HepG2 (cell line): ENCODE results near the gene ARHGEF10L. TPM values are rescaled to one million over a fixed set of nuclear protein-coding genes. Genes with fewer than 3 reads are reported as not detected.

Experiments
- ATAC-seq: fragments of 200-7000 bp; cut with Tn5 transposase; 3 replicates; pipeline ENCODE4 v1.9.1; 2020; ENCODE audit warnings: mild to moderate bottlenecking, moderate library complexity
- BruUV-seq: library from RNA; stranded (reverse); fragments of 400-500 nt; replicated peaks from 2 replicates; lab custom pipeline; 2021; lab: Mats Ljungman, UMichigan
- CTCF ChIA-PET: fragments of 300-600 bp; formaldehyde crosslinking; extraction: SDS; loops from one replicate; lab custom pipeline; 2021; ENCODE audit warnings: low total read pairs, inconsistent platforms, low intra/inter-chr PET ratio; lab: Yijun Ruan, JAX
- POLR2A ChIA-PET: fragments of 350-600 bp; sonication (Branson Sonifier 250); formaldehyde crosslinking; loops from one replicate; lab custom pipeline; 2020; ENCODE audit warnings: antibody characterized with exemption, inconsistent platforms; lab: Yijun Ruan, JAX
- DNase-seq: peaks from one replicate; pipeline ENCODE4 v3.0.0-alpha.2; 2015; ENCODE audit warnings: low spot score
- FAIRE-seq: peaks from 3 replicates; lab custom pipeline; 2011; peaks lifted over from hg19 to GRCh38; lab: Jason Lieb, UNC
- H2AFZ ChIP-seq: one replicate; pipeline ENCODE4 v1.6.1; 2011; ENCODE audit warnings: low read length, inconsistent platforms
- H3K27ac ChIP-seq: fragments of 300-600 bp; 3 replicates; pipeline ENCODE4 v1.8.0; 2011; ENCODE audit warnings: mixed run types, mild to moderate bottlenecking, mixed read lengths, low read length, inconsistent platforms; ENCODE audit not compliant: insufficient read depth; ENCODE audit errors: extremely low read length
- H3K27me3 ChIP-seq, 2 experiments: fragments of 200-600 bp in 1 of 2; 2 replicates in 1 of 2; 3 replicates in 1 of 2; pipeline versions ENCODE4 v1.6.0 to v1.8.0; 2011; ENCODE audit warnings: low read length in 2 of 2, mild to moderate bottlenecking in 2 of 2, moderate library complexity in 2 of 2, inconsistent platforms in 1 of 2; ENCODE audit not compliant: insufficient read depth in 2 of 2, control insufficient read depth in 1 of 2
- H3K36me3 ChIP-seq, 2 experiments: fragments of 200-600 bp in 1 of 2; replicated peaks in 1 of 2; 2 replicates in 1 of 2; 3 replicates in 1 of 2; pipeline versions ENCODE4 v1.5.1 to v1.8.0; 2011; ENCODE audit warnings: low read length in 2 of 2, inconsistent platforms in 1 of 2; ENCODE audit not compliant: insufficient read depth in 2 of 2, control insufficient read depth in 1 of 2
- H3K4me1 ChIP-seq: 2 replicates; pipeline ENCODE4 v1.5.1; 2012; ENCODE audit warnings: low read length, inconsistent platforms; ENCODE audit not compliant: insufficient read depth
- H3K4me2 ChIP-seq: 2 replicates; pipeline ENCODE4 v1.6.0; 2011; ENCODE audit warnings: low read depth, low read length, inconsistent platforms
- H3K4me3 ChIP-seq, 3 experiments: fragments of 200-600 bp in 1 of 3; sonication (generic), shearing (Covaris generic) in 1 of 3; replicated peaks in 1 of 3; 2 replicates each; pipeline ENCODE4 v1.5.1; 2011 to 2016; ENCODE audit warnings: low read length in 3 of 3, inconsistent platforms in 2 of 3, low read depth in 2 of 3, mild to moderate bottlenecking in 2 of 3, control low read depth in 1 of 3, mixed read lengths in 1 of 3; ENCODE audit not compliant: insufficient read depth in 1 of 3
- H3K79me2 ChIP-seq: one replicate; pipeline ENCODE4 v1.6.1; 2011; ENCODE audit warnings: low read length, inconsistent platforms; ENCODE audit not compliant: insufficient read depth
- H3K9ac ChIP-seq: 2 replicates; pipeline ENCODE4 v1.6.0; 2011; ENCODE audit warnings: mild to moderate bottlenecking, low read depth, low read length, inconsistent platforms; ENCODE audit not compliant: insufficient read depth
- H3K9me3 ChIP-seq: 2 replicates; pipeline ENCODE4 v1.5.1; 2012; ENCODE audit warnings: mild to moderate bottlenecking, low read length
- H4K20me1 ChIP-seq: 2 replicates; pipeline ENCODE4 v1.6.0; 2011; ENCODE audit warnings: inconsistent platforms, mild to moderate bottlenecking, low read length, moderate library complexity; ENCODE audit not compliant: insufficient read depth
- CEBPG ChIP-seq: IDR thresholded peaks from 2 replicates; pipeline ENCODE4 v1.6.1; 2016
- JARID2 ChIP-seq: sonication (generic); formaldehyde crosslinking; IDR thresholded peaks from 2 replicates; pipeline ENCODE4 v1.8.1; 2023; ENCODE audit warnings: missing genetic modification reagents, inconsistent platforms; ENCODE audit not compliant: insufficient replicate concordance
- KMT2B ChIP-seq: IDR thresholded peaks from 2 replicates; pipeline ENCODE4 v1.6.1; 2016; ENCODE audit warnings: missing genetic modification reagents, missing compliant biosample characterization
- MIER3 ChIP-seq: IDR thresholded peaks from 2 replicates; pipeline ENCODE4 v1.6.1; 2016; ENCODE audit warnings: missing compliant biosample characterization, borderline replicate concordance
- MXD1 ChIP-seq: sonication (generic); formaldehyde crosslinking; IDR thresholded peaks from 2 replicates; pipeline ENCODE4 v1.4.0; 2020; ENCODE audit warnings: mild to moderate bottlenecking, missing genetic modification reagents
- NCOA5 ChIP-seq: sonication (generic); formaldehyde crosslinking; IDR thresholded peaks from 2 replicates; pipeline ENCODE4 v1.4.0; 2020; ENCODE audit warnings: missing genetic modification reagents
- THAP8 ChIP-seq: sonication (generic); formaldehyde crosslinking; IDR thresholded peaks from 2 replicates; pipeline ENCODE4 v1.5.1; 2020; ENCODE audit warnings: missing genetic modification reagents, mild to moderate bottlenecking, borderline replicate concordance
- YEATS2 ChIP-seq: sonication (generic); formaldehyde crosslinking; IDR thresholded peaks from 2 replicates; pipeline ENCODE4 v1.4.0; 2020; ENCODE audit warnings: missing genetic modification reagents, borderline replicate concordance
- ZBTB34 ChIP-seq: sonication (generic); formaldehyde crosslinking; IDR thresholded peaks from 2 replicates; pipeline ENCODE4 v1.8.0; 2022; ENCODE audit warnings: mild to moderate bottlenecking, missing genetic modification reagents
- ZFP37 ChIP-seq: sonication (generic); formaldehyde crosslinking; IDR thresholded peaks from 2 replicates; pipeline ENCODE4 v1.4.0; 2020; ENCODE audit warnings: missing genetic modification reagents, borderline replicate concordance
- ZNF207 ChIP-seq: fragments of 450-650 bp; IDR thresholded peaks from 2 replicates; pipeline ENCODE4 v1.6.1; 2016; ENCODE audit warnings: antibody characterized with exemption, borderline replicate concordance
- ZNF317 ChIP-seq: sonication (generic); formaldehyde crosslinking; IDR thresholded peaks from 2 replicates; pipeline ENCODE4 v1.5.0; 2020; ENCODE audit warnings: mild to moderate bottlenecking, missing genetic modification reagents
- WGBS: methylation state at CpG from one replicate; pipeline ENCODE4 v1.1.6; 2017; ENCODE audit warnings: low lambda C conversion rate; 5-methylcytosine and 5-hydroxymethylcytosine counted together
- in situ Hi-C: cut with HindIII; loops from 2 replicates; pipeline ENCODE4 v1.10.0; 2017; ENCODE audit warnings: low pct_unique_long_range_greater_than_20kb; ENCODE audit not compliant: extremely low pct_ligation_motif_present
- intact Hi-C: fragments of 100-400 bp; cut with micrococcal nuclease; formaldehyde crosslinking; loops from one replicate; pipeline ENCODE4 v1.10.0; 2022; ENCODE audit not compliant: unreplicated experiment
- polyA plus RNA-seq, 8 experiments: library from polyadenylated mRNA; depleted of rRNA in 3 of 8; stranded (reverse) in 7 of 8; unstranded in 1 of 8; fragments of >200 nt; fragmentation: Illumina TruSeq in 4 of 8; extraction: Trizol in 4 of 8; gene quantifications; 2 replicates each; pipeline versions ENCODE4 v1.2.1 to v1.2.3, GENCODE V29; 2011 to 2016; ENCODE audit warnings: low read depth in 4 of 8, missing spikeins in 1 of 8, mixed read lengths in 1 of 8; ENCODE audit not compliant: insufficient read depth in 1 of 8
- total RNA-seq, 5 experiments: library from RNA; depleted of rRNA; stranded (reverse); fragments of >200 nt; fragmentation: Illumina TruSeq; extraction: Trizol; gene quantifications; 2 replicates each; pipeline ENCODE4 v1.2.3, GENCODE V29; 2016; ENCODE audit warnings: low read depth in 1 of 5

Gene ARHGEF10L
- total and polyA plus RNA-seq, 2 of the 13 experiments (the other 11 are each of a cell fraction or from before 2014, with no cell fraction given): 46.5 to 78.3 TPM

GRCh38 chr1:17682400-17682799 lies 142.9 kb downstream of the ARHGEF10L start:
- H3K9ac ChIP-seq: no peak overlapping the region
- FAIRE-seq (no peak), DNase-seq (no peak), ATAC-seq (no peak)
- no peak overlapping the region for H3K4me2 ChIP-seq
- in situ Hi-C loops (no loop called here), intact Hi-C loops (no loop called here)
- POLR2A ChIA-PET: no interaction called here
- no TSS peak for BruUV-seq
- H2AFZ ChIP-seq: no peak overlapping the region
- TF ChIP-seq KMT2B (no peak), NCOA5 (CRISPR knock-in tag) (no peak), THAP8 (CRISPR knock-in tag) (no peak), CEBPG (CRISPR knock-in tag) (no peak), ZFP37 (CRISPR knock-in tag) (no peak), ZNF207 (no peak), MXD1 (CRISPR knock-in tag) (no peak), YEATS2 (CRISPR knock-in tag) (no peak), JARID2 (CRISPR knock-in tag) (no peak), ZNF317 (no peak), MIER3 (no peak), ZBTB34 (no peak)
- H3K4me3 ChIP-seq: no peak overlapping the region
- no peaks in the 10 kb centered on the region for H3K79me2 ChIP-seq
- H3K27ac ChIP-seq: no peak overlapping the region
- CTCF ChIA-PET: no interaction called here
- no peaks in the 10 kb centered on the region for H3K9me3 ChIP-seq
- H4K20me1 ChIP-seq: peaks cover 43% of the 10 kb centered on the region; the same call in 1 of the 2 replicates
- WGBS: 85% methylated on average over 3 of the region's 4 CpGs
- no peaks in the 10 kb centered on the region for H3K27me3 ChIP-seq
- H3K4me1 ChIP-seq: no peaks in the 10 kb centered on the region
- H3K36me3 ChIP-seq: peaks cover 22 to 88% of the 10 kb centered on the region in 2 experiments
